AG09319 (cell line): ENCODE measurements around the gene GLI3.

Source experiments
- DNase-seq: peaks from one replicate; pipeline ENCODE4 v3.0.0-alpha.2; 2010; ENCODE audit warnings: low read depth; ENCODE audit errors: extremely low read depth
- CTCF ChIP-seq: IDR thresholded peaks from 2 replicates; pipeline ENCODE4 v1.5.1; 2011; ENCODE audit warnings: low read depth, mild to moderate bottlenecking, inconsistent platforms, low read length, moderate library complexity

Gene GLI3

GRCh38 chr7:42143711-42144600, 93.1 kb downstream of the GLI3 start:
- TF ChIP-seq CTCF: no peak; the same call in 1 of the 2 replicates
- DNase-seq: no peak

- no peak for DNase-seq
- TF ChIP-seq CTCF: no peak
Measured at GRCh38 chr7:42142089-42142488, 94.9 kb downstream of the GLI3 start.

GRCh38 chr7:42139751-42140150, 97.3 kb downstream of the GLI3 start:
- DNase-seq: no peak
- no peak for TF ChIP-seq CTCF

GRCh38 chr7:42138691-42139090, 98.3 kb downstream of the GLI3 start:
- TF ChIP-seq CTCF: no peak

GRCh38 chr7:42137941-42138340, 99.1 kb downstream of the GLI3 start:
- TF ChIP-seq CTCF: no peak
- no peak for DNase-seq

More at GRCh38 chr7:42138691-42139090, 98.3 kb downstream of the GLI3 start:
- no peak for DNase-seq

- no peak for TF ChIP-seq CTCF
- DNase-seq: no peak
Measured at GRCh38 chr7:42137431-42137830, 99.6 kb downstream of the GLI3 start.

- TF ChIP-seq CTCF: no peak
- DNase-seq: no peak
Measured at GRCh38 chr7:42135728-42136127, 101.3 kb downstream of the GLI3 start.
